DMS53 treated with DMSO at 0.1 percent for 48 hours (cell line): ENCODE results near the gene RAET1G.
A peak's percentile ranks its signal among the peaks of the same experiment; 100 is the strongest.
"Not testable (repeated sequence)": the region's sequence is repeated elsewhere in the genome, so short reads cannot be mapped to it uniquely, and the experiment has no call there.

ENCODE experiments used
- DNase-seq: peaks from one replicate; lab custom pipeline; 2025; ENCODE audit not compliant: unreplicated experiment; lab: John Stamatoyannopoulos, UW

Gene RAET1G

DNA sequence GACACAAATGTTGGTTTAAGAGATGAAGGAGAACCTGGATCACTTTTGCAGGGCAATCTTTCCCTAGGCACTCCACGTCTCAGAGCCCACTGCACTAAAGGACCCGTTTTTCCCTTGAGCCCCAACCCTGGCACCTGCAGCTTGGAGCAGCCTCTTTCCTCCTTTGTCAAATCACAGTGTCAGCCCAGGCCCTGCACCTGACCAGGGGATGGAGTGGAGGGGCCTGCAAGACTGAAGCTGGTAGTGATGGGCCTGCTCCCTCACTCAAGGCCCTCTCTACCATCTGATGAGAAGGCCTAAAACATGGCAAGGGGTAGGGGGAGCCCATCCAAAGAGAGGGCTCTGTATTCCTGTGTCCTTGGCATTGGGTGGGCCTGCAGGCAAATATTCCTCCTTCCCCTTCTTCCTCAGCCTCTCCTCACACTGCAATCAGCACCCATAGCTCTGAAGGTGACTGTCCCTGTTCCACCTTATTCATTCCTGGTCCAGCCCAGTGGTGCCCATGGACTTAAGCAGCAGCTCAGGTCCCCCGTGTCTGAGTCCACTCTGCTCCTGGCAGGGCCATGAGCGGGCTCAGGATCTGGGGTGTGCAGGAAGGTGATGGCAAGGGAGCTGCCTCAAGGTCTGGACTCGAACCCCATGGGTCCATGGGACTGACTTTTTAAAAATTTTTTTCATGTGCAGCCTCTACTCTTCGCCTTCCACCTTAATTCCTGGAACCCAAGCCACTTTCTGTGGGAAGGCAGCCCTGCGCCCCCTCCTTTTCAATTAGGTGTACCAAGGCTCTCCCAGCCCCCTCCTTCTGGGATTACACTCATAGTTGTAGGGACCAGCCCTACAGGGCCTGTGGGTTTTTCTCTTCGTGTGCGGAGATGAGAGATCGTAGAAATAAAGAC is 6.7 kb downstream of the RAET1G start:
- DNase-seq, result no peak

GRCh38 chr6:149913540-149914240 is 9.2 kb downstream of the RAET1G start:
- no peak for DNase-seq

GRCh38 chr6:149913085-149913484 is 9.8 kb downstream of the RAET1G start:
- no peak for DNase-seq

DNA sequence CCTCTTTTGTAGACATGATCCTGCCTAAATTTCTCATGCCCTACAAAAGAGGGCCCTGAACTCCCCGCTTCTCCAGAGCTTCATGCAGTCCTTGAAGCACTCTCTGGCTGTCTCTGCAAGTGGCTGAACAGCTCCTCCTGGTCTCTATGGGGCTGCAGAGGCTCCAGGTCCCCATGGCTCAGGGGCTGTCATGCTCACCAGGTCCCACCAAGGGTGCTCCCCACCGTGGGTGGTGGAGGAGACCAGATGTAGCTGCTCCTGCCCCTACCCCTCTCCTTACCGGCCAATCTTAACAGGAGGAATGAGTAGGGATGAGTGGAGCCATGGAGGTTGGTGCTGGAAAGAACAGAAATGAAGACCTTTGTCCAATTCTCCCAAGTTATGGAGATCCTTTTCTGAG is 10.2 kb downstream of the RAET1G start:
- DNase-seq, result not testable (repeated sequence)

GRCh38 chr6:149910721-149911151 is 12.2 kb downstream of the RAET1G start:
- no peak for DNase-seq

DNA sequence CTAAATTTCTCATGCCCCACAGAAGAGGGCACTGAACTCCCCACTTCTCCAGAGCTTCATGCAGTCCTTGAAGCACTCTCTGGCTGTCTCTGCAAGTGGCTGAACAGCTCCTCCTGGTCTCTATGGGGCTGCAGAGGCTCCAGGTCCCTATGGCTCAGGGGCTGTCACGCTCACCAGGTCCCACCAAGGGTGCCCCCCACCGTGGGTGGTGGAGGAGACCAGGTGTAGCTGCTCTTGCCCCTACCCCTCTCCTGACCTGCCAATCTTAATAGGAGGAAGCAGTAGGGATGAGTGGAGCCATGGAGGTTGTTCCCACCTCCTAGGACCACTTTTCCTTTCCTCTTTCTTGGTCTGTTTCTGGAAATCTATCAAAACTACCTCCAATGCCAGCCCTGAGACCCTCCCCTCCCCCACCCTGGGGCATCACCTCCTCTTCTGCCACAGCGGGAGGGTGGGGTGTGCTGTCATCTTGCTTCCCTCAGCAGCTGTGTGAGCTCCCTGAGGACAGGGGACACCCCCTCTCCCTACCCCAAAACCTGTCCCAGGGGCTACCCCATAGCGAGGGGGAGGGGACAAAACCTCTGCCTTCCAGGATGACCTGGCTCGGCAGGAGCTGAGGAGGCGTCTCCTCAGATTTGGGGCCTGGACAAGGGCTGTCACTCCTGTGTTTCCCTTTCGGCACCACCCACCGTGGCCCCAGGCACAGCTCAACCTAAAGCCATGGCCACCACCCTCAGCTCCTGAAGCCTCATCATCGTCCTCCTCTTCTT is 13.0 kb downstream of the RAET1G start:
- DNase-seq, result no peak

- DNase-seq, result not testable (repeated sequence)
Observed at GRCh38 chr6:149908480-149908879, 14.4 kb downstream of the RAET1G start.

- no peak for DNase-seq
Observed at GRCh38 chr6:149907317-149907716, 15.6 kb downstream of the RAET1G start.

- DNase-seq, result no peak
Observed at GRCh38 chr6:149906405-149906804, 16.5 kb downstream of the RAET1G start.

DNA sequence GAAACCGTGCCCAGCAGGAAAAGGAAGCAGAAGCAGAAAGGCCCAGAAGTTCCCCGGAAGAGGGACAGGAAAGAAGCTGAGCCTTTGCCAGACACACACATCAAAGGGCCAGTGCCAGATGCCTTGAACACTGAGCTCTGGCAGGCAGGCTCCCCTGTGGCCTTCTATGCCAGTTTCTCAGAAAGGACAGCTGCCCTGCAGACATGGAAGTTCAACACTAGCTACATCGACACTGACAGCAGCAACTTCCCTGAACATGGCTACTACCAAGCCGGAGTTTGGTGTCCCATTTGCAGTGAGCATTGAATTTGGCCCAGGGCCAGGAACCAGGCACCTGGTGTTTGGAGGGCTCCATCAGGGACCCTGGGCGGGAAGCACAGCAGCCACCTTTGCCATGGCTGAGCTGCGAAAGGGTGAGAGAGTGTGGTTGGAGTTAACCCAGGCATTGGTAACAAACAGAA is 17.0 kb downstream of the RAET1G start:
- no peak for DNase-seq

GRCh38 chr6:149905371-149905910 is 17.5 kb downstream of the RAET1G start:
- DNase-seq, result no peak

DNA sequence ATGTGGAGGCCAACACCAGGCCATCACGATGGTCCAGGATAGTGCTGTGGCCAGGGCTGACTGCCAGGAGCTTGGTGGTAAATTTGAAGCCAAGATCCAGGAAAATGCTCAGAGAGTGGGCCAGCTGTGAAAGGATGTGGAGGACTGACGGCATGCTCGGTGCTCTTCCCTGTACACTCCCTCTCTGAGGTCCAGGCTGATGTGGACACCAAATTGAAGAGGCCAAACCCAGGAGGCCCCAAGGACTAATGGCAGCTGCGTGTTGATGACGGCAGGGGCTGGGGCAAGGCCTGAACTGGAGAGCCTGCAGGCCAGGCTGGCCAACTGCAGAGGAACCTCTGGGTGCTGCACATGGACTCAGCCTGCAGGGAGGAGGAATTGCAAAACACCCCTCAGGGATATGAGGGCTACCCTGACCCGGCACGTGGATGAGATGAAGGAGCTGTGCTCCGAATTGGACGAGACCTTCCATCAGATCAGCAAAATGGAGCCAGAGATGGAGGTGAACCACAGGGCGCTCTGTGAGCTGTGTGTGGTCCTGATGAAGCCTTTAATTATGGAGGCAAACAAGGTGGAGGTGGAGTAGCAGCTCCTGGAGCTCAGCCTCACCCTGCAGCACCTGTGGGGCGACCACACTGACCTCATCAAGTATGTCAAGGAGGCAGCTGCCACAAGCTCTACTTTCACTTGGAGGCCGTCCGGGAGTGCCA is 18.1 kb downstream of the RAET1G start:
- no peak for DNase-seq

DNA sequence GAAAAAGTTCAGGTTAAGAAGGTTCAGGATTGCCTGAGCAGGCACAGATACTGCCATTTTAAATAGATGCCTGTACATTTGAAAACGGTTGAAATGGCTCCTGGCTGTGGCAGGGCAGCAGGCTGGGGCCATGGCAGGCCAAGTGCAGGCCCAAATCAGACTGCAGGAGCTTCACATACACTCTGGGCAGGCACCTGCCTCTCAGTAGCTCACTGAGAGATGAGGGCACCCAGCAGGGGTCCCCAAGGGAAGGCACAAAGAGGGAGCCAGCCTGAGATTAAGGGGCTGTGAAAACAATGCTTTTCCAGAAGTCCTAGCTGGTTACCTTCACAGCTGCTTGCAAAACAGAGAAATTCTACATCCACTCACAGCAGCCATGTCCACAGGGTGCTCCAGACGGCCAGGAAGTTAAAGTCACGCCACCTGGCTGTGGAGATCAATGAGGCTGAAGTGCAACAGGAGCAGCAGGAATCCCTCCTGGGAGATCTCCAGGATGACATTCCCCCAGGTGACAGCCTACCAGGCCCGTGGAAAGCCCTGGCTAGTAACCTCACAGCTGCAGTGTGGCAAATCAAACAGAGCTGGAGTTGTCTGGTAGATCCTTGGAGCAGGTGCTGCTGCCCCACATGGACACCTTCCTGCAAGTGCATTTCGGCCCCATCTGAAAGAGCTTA is 18.8 kb downstream of the RAET1G start:
- peak; percentile 42 for DNase-seq

DNA sequence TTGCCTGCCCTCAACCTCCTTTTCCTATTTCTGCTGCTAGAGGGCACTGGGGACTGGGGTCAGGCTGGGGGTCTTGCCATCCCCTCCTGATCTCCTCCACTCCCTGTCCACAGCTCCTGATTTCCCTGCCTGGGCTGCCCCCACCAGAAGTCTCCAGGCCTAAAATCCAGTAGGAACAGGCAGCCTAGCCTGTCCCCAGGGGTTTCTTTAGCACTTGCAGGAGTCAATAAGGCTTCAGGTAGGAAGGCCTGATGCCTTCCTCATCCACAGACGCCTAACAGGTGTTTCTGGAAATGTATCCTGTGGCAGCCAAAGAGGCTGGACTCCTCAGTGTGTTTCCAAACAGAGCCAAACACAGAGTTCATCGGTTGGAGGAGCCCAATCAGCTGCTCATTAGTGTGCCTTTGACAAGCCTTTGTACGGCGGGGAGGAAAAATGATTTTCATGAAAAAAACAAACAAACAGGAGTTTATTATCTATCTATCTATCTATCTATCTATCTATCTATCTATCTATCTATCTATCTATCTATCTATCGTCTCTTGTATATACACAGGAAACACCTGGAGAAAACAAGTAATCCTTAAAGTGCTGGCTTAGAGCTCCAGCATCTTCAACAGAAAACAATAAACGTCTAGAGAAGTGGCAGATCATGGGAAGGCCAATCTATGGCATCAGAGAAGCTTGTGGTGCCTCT is 21.3 kb downstream of the RAET1G start:
- DNase-seq, result no peak

GRCh38 chr6:149900620-149901443 is 22.1 kb downstream of the RAET1G start:
- no peak for DNase-seq

GRCh38 chr6:149899926-149900619 is 22.8 kb downstream of the RAET1G start:
- DNase-seq, result no peak

- DNase-seq, result no peak
Observed at GRCh38 chr6:149899486-149899885, 23.4 kb downstream of the RAET1G start.

GRCh38 chr6:149898966-149899365 is 24.0 kb downstream of the RAET1G start:
- DNase-seq, result no peak
